ENCODE results near the gene VAT1L. TPM values are rescaled to one million over a fixed set of nuclear protein-coding genes. Genes with fewer than 3 reads are reported as not detected.

The VAT1L gene
- total RNA-seq, 2 donors from 2014 or later = 0.53 to 4.1 TPM

GRCh38 chr16:77881355-77882030 is 93.1 kb downstream of the VAT1L start:
- H3K36me3 Mint-ChIP-seq (ENCODE audit: low read depth) = no peaks in the 10 kb centered on the region
- no peaks in the 10 kb centered on the region for H3K9me3 Mint-ChIP-seq
- H3K4me1 ChIP-seq (ENCODE audit: control insufficient read depth, insufficient read depth, low read length) = no peaks in the 10 kb centered on the region
- H3K4me3 ChIP-seq (ENCODE audit: low read length) = no peak overlapping the region
- no peaks in the 10 kb centered on the region for H3K27me3 ChIP-seq (ENCODE audit: control insufficient read depth, insufficient read depth, low read length, poor library complexity, severe bottlenecking)
- no peak overlapping the region for H3K4me3 Mint-ChIP-seq
- no peak for DNase-seq
- no peak overlapping the region for H3K27ac ChIP-seq (ENCODE audit: low read depth, low read length)
- no peaks in the 10 kb centered on the region for H3K4me1 Mint-ChIP-seq
- 92 to 93% methylated on average over 2 of the region's 2 CpGs for WGBS, 2 experiments (ENCODE audit: insufficient coverage in 1 of 2, insufficient read length in 1 of 2)
- TF ChIP-seq CTCF (conservative IDR thresholded peaks at IDR 0.05) = no peak
- no peak overlapping the region for H3K9ac ChIP-seq (ENCODE audit: extremely low read depth, low read length, poor library complexity, severe bottlenecking)
- no peaks in the 10 kb centered on the region for H3K9me3 ChIP-seq (ENCODE audit: control insufficient read depth, low read length)
- H3K27me3 Mint-ChIP-seq (ENCODE audit: insufficient read depth) = peaks cover 11% of the 10 kb centered on the region
- no peaks in the 10 kb centered on the region for H3K36me3 ChIP-seq (ENCODE audit: control insufficient read depth, insufficient read depth, low read length)
- H3K27ac Mint-ChIP-seq = no peak overlapping the region

GRCh38 chr16:77882358-77882757 is 94.0 kb downstream of the VAT1L start:
- Mint-ChIP-seq H3K36me3 (ENCODE audit: low read depth) (no peaks in the 10 kb centered on the region), H3K4me3 (no peak overlapping the region), H3K27me3 (ENCODE audit: insufficient read depth) (peaks cover 4% of the 10 kb centered on the region), H3K4me1 (no peaks in the 10 kb centered on the region), H3K9me3 (no peaks in the 10 kb centered on the region), H3K27ac (no peak overlapping the region)
- WGBS, 2 experiments (ENCODE audit: insufficient coverage in 1 of 2, insufficient read length in 1 of 2) = no CpG with 5 or more reads among the region's 1 CpG
- Histone ChIP-seq H3K4me3 (ENCODE audit: low read length) (no peak overlapping the region), H3K9me3 (ENCODE audit: control insufficient read depth, low read length) (no peaks in the 10 kb centered on the region), H3K9ac (ENCODE audit: extremely low read depth, low read length, poor library complexity, severe bottlenecking) (no peak overlapping the region), H3K4me1 (ENCODE audit: control insufficient read depth, insufficient read depth, low read length) (no peaks in the 10 kb centered on the region), H3K27ac (ENCODE audit: low read depth, low read length) (no peak overlapping the region), H3K27me3 (ENCODE audit: control insufficient read depth, insufficient read depth, low read length, poor library complexity, severe bottlenecking) (no peaks in the 10 kb centered on the region), H3K36me3 (ENCODE audit: control insufficient read depth, insufficient read depth, low read length) (no peaks in the 10 kb centered on the region)
- TF ChIP-seq CTCF (conservative IDR thresholded peaks at IDR 0.05) = no peak
- no peak for DNase-seq

GRCh38 chr16:77885571-77886295 is 97.4 kb downstream of the VAT1L start:
- H3K27ac Mint-ChIP-seq = no peak overlapping the region
- Histone ChIP-seq H3K9me3 (ENCODE audit: control insufficient read depth, low read length) (no peaks in the 10 kb centered on the region), H3K27ac (ENCODE audit: low read depth, low read length) (no peak overlapping the region), H3K9ac (ENCODE audit: extremely low read depth, low read length, poor library complexity, severe bottlenecking) (no peak overlapping the region), H3K36me3 (ENCODE audit: control insufficient read depth, insufficient read depth, low read length) (no peaks in the 10 kb centered on the region), H3K4me3 (ENCODE audit: low read length) (no peak overlapping the region), H3K27me3 (ENCODE audit: control insufficient read depth, insufficient read depth, low read length, poor library complexity, severe bottlenecking) (no peaks in the 10 kb centered on the region), H3K4me1 (ENCODE audit: control insufficient read depth, insufficient read depth, low read length) (no peaks in the 10 kb centered on the region)
- no peak for TF ChIP-seq CTCF (conservative IDR thresholded peaks at IDR 0.05)
- H3K27me3 Mint-ChIP-seq (ENCODE audit: insufficient read depth) = no peaks in the 10 kb centered on the region
- DNase-seq = no peak
- H3K4me3 Mint-ChIP-seq = no peak overlapping the region
- H3K9me3 Mint-ChIP-seq = no peaks in the 10 kb centered on the region
- 90 to 100% methylated on average over 6 of the region's 6 CpGs for WGBS, 2 experiments (ENCODE audit: insufficient coverage in 1 of 2, insufficient read length in 1 of 2)
- H3K4me1 Mint-ChIP-seq = no peaks in the 10 kb centered on the region
- no peaks in the 10 kb centered on the region for H3K36me3 Mint-ChIP-seq (ENCODE audit: low read depth)

Data from endodermal cell (in vitro differentiated cells).